T-cell (primary cell): ENCODE measurements around the gene GALNT14. TPM values are rescaled to one million over a fixed set of nuclear protein-coding genes. Genes with fewer than 3 reads are reported as not detected.

Source experiments
- ATAC-seq, 4 experiments: fragments of 200-7000 bp in 3 of 4; fragments of 150-1000 bp in 1 of 4; cut with Tn5 transposase; replicated peaks in 1 of 4; 1 replicate in 3 of 4; 2 replicates in 1 of 4; pipeline ENCODE4 v1.10.0; 2021; ENCODE audit warnings: moderate library complexity in 3 of 4, mild to moderate bottlenecking in 2 of 4, moderate number of reproducible peaks in 1 of 4
- CTCF ChIA-PET, 2 donors: fragments of 300-600 bp; sonication (Branson Sonifier 250); formaldehyde crosslinking; loops; one replicate each; lab custom pipeline; 2022; ENCODE audit warnings: antibody characterized with exemption in 2 of 2; lab: Charles Lee
- POLR2A ChIA-PET, 2 donors: fragments of 300-600 bp; sonication (Branson Sonifier 250); formaldehyde crosslinking; loops; one replicate each; lab custom pipeline; 2022; ENCODE audit warnings: antibody characterized with exemption in 2 of 2; lab: Charles Lee
- DNase-seq, 35 experiments: peaks; one replicate each; pipeline versions ENCODE4 v3.0.0 to v3.0.0-alpha.2; 2013 to 2023
- H3K27ac ChIP-seq: one replicate; pipeline ENCODE4 v1.5.1; 2013; ENCODE audit warnings: low read length
- H3K27me3 ChIP-seq, 2 experiments: replicated peaks in 1 of 2; 1 replicate in 1 of 2; 2 replicates in 1 of 2; pipeline versions ENCODE4 v1.6.1 to v1.7.0; 2013; ENCODE audit warnings: low read length in 1 of 2, mixed read lengths in 1 of 2; ENCODE audit not compliant: control insufficient read depth in 2 of 2, insufficient read depth in 2 of 2; ENCODE audit errors: extremely low read depth in 1 of 2
- H3K36me3 ChIP-seq, 2 donors: 1 replicate in 1 of 2; 2 replicates in 1 of 2; pipeline versions ENCODE4 v1.6.1 to v1.7.0; 2013; ENCODE audit warnings: low read length in 1 of 2; ENCODE audit not compliant: control insufficient read depth in 2 of 2, insufficient read depth in 1 of 2; ENCODE audit errors: extremely low read depth in 1 of 2
- H3K4me1 ChIP-seq, 2 experiments: 1 replicate in 1 of 2; 2 replicates in 1 of 2; pipeline versions ENCODE4 v1.6.1 to v1.7.0; 2013; ENCODE audit warnings: low read length in 2 of 2, mixed read lengths in 1 of 2; ENCODE audit not compliant: insufficient read depth in 2 of 2, control insufficient read depth in 1 of 2; ENCODE audit errors: extremely low read depth in 1 of 2
- H3K4me3 ChIP-seq, 2 donors: 1 replicate in 1 of 2; 2 replicates in 1 of 2; pipeline versions ENCODE4 v1.5.1 to v1.7.0; 2013; ENCODE audit warnings: mild to moderate bottlenecking in 2 of 2, low read length in 1 of 2, moderate library complexity in 1 of 2; ENCODE audit not compliant: control insufficient read depth in 1 of 2; ENCODE audit errors: extremely low read depth in 1 of 2
- H3K9me3 ChIP-seq: 2 replicates; pipeline ENCODE4 v1.7.0; 2013
- H3K27ac Mint-ChIP-seq, 2 donors: one replicate each; pipeline ENCODE4 v1.8.0; 2020 to 2021; ENCODE audit warnings: mild to moderate bottlenecking in 2 of 2, mixed read lengths in 2 of 2
- H3K27me3 Mint-ChIP-seq, 2 donors: one replicate each; pipeline ENCODE4 v1.8.0; 2021 to 2022; ENCODE audit warnings: mixed read lengths in 2 of 2
- H3K36me3 Mint-ChIP-seq: one replicate; pipeline ENCODE4 v1.8.0; 2021; ENCODE audit warnings: mixed read lengths
- H3K4me1 Mint-ChIP-seq, 3 donors: one replicate each; pipeline ENCODE4 v1.8.0; 2020 to 2022; ENCODE audit warnings: mixed read lengths in 3 of 3, mild to moderate bottlenecking in 1 of 3
- H3K4me3 Mint-ChIP-seq, 3 donors: one replicate each; pipeline ENCODE4 v1.8.0; 2020 to 2022; ENCODE audit warnings: mild to moderate bottlenecking in 3 of 3, mixed read lengths in 3 of 3, moderate library complexity in 3 of 3
- H3K9me3 Mint-ChIP-seq, 3 donors: one replicate each; pipeline ENCODE4 v1.8.0; 2020 to 2022; ENCODE audit warnings: mixed read lengths in 3 of 3
- WGBS: methylation state at CpG from one replicate; pipeline ENCODE4 v1.1.5; 2013; ENCODE audit warnings: missing lambda C conversion rate; ENCODE audit not compliant: insufficient coverage; 5-methylcytosine and 5-hydroxymethylcytosine counted together
- total RNA-seq, 35 experiments: library from RNA in 6 of 35; stranded (reverse) in 6 of 35; fragments of 120-200 nt in 1 of 35; gene quantifications; one replicate each; pipeline versions ENCODE4 v1.2.1 to v1.2.4 and lab custom pipeline; 2013 to 2026

Gene GALNT14
- total RNA-seq, 5 donors from 2014 or later (not counting 1 experiment from before 2014, with no cell fraction given) = 0.29 to 0.38 TPM; not detected in 3

- Histone ChIP-seq H3K27me3 (peaks cover 0 to 12% of the 10 kb centered on the region in 2 experiments), H3K9me3 (no peaks in the 10 kb centered on the region), H3K4me1 (no peaks in the 10 kb centered on the region), H3K27ac (no peak overlapping the region), H3K36me3 (no peaks in the 10 kb centered on the region), H3K4me3 (no peak overlapping the region)
- H3K27me3 Mint-ChIP-seq = peaks cover 7 to 8% of the 10 kb centered on the region in 2 donors
- no peak overlapping the region for H3K4me3 Mint-ChIP-seq
- 89% methylated on average over 4 of the region's 5 CpGs for whole genome bisulfite sequencing
- DNase-seq = no peak
- POLR2A ChIA-PET = no interaction called here
- no peak overlapping the region for H3K27ac Mint-ChIP-seq
- CTCF ChIA-PET = no interaction called here
- no peak for ATAC-seq
- H3K36me3 Mint-ChIP-seq = no peaks in the 10 kb centered on the region
- no peaks in the 10 kb centered on the region for H3K4me1 Mint-ChIP-seq
- no peaks in the 10 kb centered on the region for H3K9me3 Mint-ChIP-seq
Observed at GRCh38 chr2:30903326-30903725, 234.9 kb downstream of the GALNT14 start.

- POLR2A ChIA-PET = no interaction called here
- DNase-seq (no peak), ATAC-seq (no peak)
- Histone ChIP-seq H3K4me3 (no peak overlapping the region), H3K4me1 (no peaks in the 10 kb centered on the region), H3K27ac (no peak overlapping the region), H3K27me3 (peaks cover 0 to 20% of the 10 kb centered on the region in 2 experiments), H3K9me3 (no peaks in the 10 kb centered on the region), H3K36me3 (no peaks in the 10 kb centered on the region)
- H3K9me3 Mint-ChIP-seq = peaks cover 0 to 2% (median 0%) of the 10 kb centered on the region in 3 donors
- H3K27ac Mint-ChIP-seq = no peak overlapping the region
- no peaks in the 10 kb centered on the region for H3K36me3 Mint-ChIP-seq
- 100% methylated on average over 1 of the region's 5 CpGs for WGBS
- H3K27me3 Mint-ChIP-seq = peaks cover 15 to 16% of the 10 kb centered on the region in 2 donors
- H3K4me3 Mint-ChIP-seq = no peak overlapping the region
- H3K4me1 Mint-ChIP-seq = no peaks in the 10 kb centered on the region
- CTCF ChIA-PET = no interaction called here
Observed at GRCh38 chr2:30900381-30900780, 237.9 kb downstream of the GALNT14 start.

DNA sequence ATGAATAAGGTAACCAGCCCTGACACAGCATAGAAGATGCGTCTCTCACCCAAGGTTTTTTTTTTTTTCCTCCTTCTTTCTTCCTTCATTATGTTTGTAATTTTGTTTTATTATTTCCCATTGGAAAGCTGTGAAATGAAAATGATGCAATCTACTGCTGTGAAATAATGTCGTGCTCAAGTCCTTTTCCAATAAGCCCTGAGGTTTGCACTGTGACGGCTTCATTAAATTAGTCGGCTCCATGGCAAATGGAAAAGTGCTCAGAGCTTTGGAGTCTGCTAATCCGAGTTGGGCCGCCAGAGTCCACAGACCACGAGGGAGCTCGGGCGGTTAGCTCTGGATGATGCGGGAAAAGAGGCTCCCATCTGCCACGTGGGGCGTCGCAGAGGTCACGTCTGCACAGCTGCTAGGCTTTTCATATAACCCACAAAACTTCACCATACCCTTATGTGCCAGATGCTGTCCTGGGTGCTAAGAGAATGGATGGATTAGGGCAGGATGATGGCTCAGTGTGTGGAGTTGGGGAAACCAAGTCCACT, 238.7 kb downstream of the GALNT14 start:
- H3K27ac ChIP-seq = no peak overlapping the region
- H3K4me1 ChIP-seq = no peaks in the 10 kb centered on the region
- ATAC-seq (no peak), DNase-seq (no peak)
- H3K36me3 ChIP-seq = no peaks in the 10 kb centered on the region
- H3K27me3 Mint-ChIP-seq = peaks cover 15 to 20% of the 10 kb centered on the region in 2 donors
- H3K9me3 ChIP-seq = no peaks in the 10 kb centered on the region
- H3K27me3 ChIP-seq = peaks cover 0 to 26% of the 10 kb centered on the region in 2 experiments
- no peaks in the 10 kb centered on the region for H3K36me3 Mint-ChIP-seq
- no peaks in the 10 kb centered on the region for H3K4me1 Mint-ChIP-seq
- POLR2A ChIA-PET = interaction anchor here in 1 of 2 donors (0.6 kb wide), 1 partner anchor 111 kb away, joined by 6 read pairs; no protein-coding TSS in a partner anchor
- CTCF ChIA-PET = interaction anchor here in 1 of 2 donors (0.6 kb wide), 1 partner anchor 234 kb away, joined by 4 read pairs; no protein-coding TSS in a partner anchor
- H3K4me3 Mint-ChIP-seq = no peak overlapping the region
- no peak overlapping the region for H3K4me3 ChIP-seq
- 87% methylated on average over 6 of the region's 14 CpGs for WGBS
- H3K27ac Mint-ChIP-seq = no peak overlapping the region
- H3K9me3 Mint-ChIP-seq = peaks cover 0 to 2% (median 0%) of the 10 kb centered on the region in 3 donors

DNA sequence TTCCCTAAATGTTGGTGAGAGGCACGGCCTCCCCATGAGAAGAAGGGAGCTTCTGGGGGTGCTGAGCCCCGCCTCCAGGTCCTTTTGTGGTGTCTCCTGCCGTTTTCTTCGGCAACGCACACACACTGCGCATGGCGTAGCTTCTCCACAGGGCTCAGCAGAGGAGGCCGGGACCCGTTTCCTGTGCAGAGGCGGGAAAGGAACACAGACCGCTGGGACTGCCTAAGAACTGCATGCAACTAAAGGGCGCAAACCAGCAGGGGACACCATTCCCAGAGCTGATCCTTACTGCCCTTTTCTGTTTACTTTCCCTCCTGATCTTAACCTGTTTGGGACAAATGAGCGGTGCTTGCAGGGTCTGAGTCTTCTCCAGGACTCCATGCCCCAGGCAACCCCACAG, 240.7 kb downstream of the GALNT14 start:
- Mint-ChIP-seq H3K4me1 (no peaks in the 10 kb centered on the region), H3K4me3 (no peak overlapping the region), H3K27ac (no peak overlapping the region), H3K9me3 (peaks cover 0 to 2% (median 0%) of the 10 kb centered on the region in 3 donors), H3K36me3 (no peaks in the 10 kb centered on the region), H3K27me3 (peaks cover 15 to 24% of the 10 kb centered on the region in 2 donors)
- DNase-seq = no peak
- H3K27ac ChIP-seq = no peak overlapping the region
- no peak for ATAC-seq
- H3K27me3 ChIP-seq = peaks cover 0 to 28% of the 10 kb centered on the region in 2 experiments
- no peak overlapping the region for H3K4me3 ChIP-seq
- H3K36me3 ChIP-seq = no peaks in the 10 kb centered on the region
- H3K4me1 ChIP-seq = no peaks in the 10 kb centered on the region
- H3K9me3 ChIP-seq = no peaks in the 10 kb centered on the region
- WGBS = 85% methylated on average over 12 of the region's 13 CpGs
- ChIA-PET CTCF (no interaction called here), POLR2A (no interaction called here)

GRCh38 chr2:30894498-30895119, 243.6 kb downstream of the GALNT14 start:
- Mint-ChIP-seq H3K4me1 (no peaks in the 10 kb centered on the region), H3K27ac (no peak overlapping the region), H3K4me3 (no peak overlapping the region), H3K9me3 (peaks cover 0 to 2% (median 0%) of the 10 kb centered on the region in 3 donors), H3K36me3 (no peaks in the 10 kb centered on the region), H3K27me3 (peaks cover 13 to 25% of the 10 kb centered on the region in 2 donors)
- DNase-seq = no peak
- ATAC-seq = no peak
- Histone ChIP-seq H3K9me3 (no peaks in the 10 kb centered on the region), H3K4me3 (no peak overlapping the region), H3K27me3 (peaks cover 0 to 22% of the 10 kb centered on the region in 2 experiments), H3K27ac (no peak overlapping the region), H3K36me3 (no peaks in the 10 kb centered on the region), H3K4me1 (no peaks in the 10 kb centered on the region)
- CTCF ChIA-PET = no interaction called here
- POLR2A ChIA-PET = interaction anchor here in 1 of 2 donors (0.6 kb wide), 1 partner anchor 260 kb away, joined by 7 read pairs; no protein-coding TSS in a partner anchor
- WGBS = 68% methylated on average over 3 of the region's 5 CpGs

GRCh38 chr2:30888852-30889409, 249.3 kb downstream of the GALNT14 start:
- peaks cover 9 to 24% of the 10 kb centered on the region in 2 donors for H3K27me3 Mint-ChIP-seq
- Histone ChIP-seq H3K27me3 (peaks cover 0 to 11% of the 10 kb centered on the region in 2 experiments), H3K36me3 (no peaks in the 10 kb centered on the region), H3K27ac (no peak overlapping the region), H3K4me1 (no peaks in the 10 kb centered on the region), H3K9me3 (no peaks in the 10 kb centered on the region), H3K4me3 (no peak overlapping the region)
- 81% methylated on average over 2 of the region's 7 CpGs for WGBS
- no peaks in the 10 kb centered on the region for H3K9me3 Mint-ChIP-seq
- no peaks in the 10 kb centered on the region for H3K36me3 Mint-ChIP-seq
- no peak for ATAC-seq
- no peak overlapping the region for H3K4me3 Mint-ChIP-seq
- DNase-seq = no peak
- CTCF ChIA-PET = no interaction called here
- H3K27ac Mint-ChIP-seq = no peak overlapping the region
- H3K4me1 Mint-ChIP-seq = no peaks in the 10 kb centered on the region
- POLR2A ChIA-PET = no interaction called here
